LHCN-M2 (cell line): ENCODE results near the gene TSC22D3. TPM values are rescaled to one million over a fixed set of nuclear protein-coding genes. Genes with fewer than 3 reads are reported as not detected.
"Not testable (repeated sequence)": the region's sequence is repeated elsewhere in the genome, so short reads cannot be mapped to it uniquely, and the experiment has no call there.

Source experiments
- DNase-seq: peaks from one replicate; pipeline ENCODE4 v3.0.0-alpha.2; 2012; ENCODE audit warnings: low read depth
- total RNA-seq: library from RNA; depleted of rRNA; stranded (reverse); fragments of >200 nt; gene quantifications from 2 replicates; pipeline ENCODE4 v1.2.3, GENCODE V29; 2014

Gene TSC22D3
- total RNA-seq, 1 experiment from 2014 or later: 245 TPM

- peak; percentile 40 for DNase-seq
Measured at GRCh38 chrX:107683124-107683895, 92.3 kb downstream of the TSC22D3 start.

DNA sequence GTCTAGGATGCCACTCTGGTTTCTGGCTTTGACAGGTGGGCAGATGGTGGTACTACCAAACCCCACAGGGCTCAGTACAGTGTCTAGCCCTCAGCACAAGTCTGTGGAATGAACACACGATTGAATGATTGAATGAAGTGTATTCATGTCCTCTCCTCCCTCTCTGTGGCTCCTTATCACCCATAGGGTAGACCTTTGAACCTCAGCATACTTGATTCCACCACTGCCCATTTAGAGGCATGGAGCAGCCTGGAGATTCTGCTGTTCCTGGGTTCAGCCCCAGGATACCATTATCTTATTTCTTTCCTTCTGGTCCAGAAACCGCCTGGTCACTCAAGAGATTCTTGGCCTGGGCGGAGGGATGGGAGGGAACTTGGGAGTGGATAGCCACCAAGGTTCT is 93.3 kb downstream of the TSC22D3 start:
- DNase-seq: no peak

GRCh38 chrX:107678957-107679740 is 96.4 kb downstream of the TSC22D3 start:
- peak; percentile 95 for DNase-seq

GRCh38 chrX:107677909-107678308 is 97.7 kb downstream of the TSC22D3 start:
- peak; percentile 19 for DNase-seq

GRCh38 chrX:107677501-107677901 is 98.1 kb downstream of the TSC22D3 start:
- peak; percentile 81 for DNase-seq

- DNase-seq: peak; percentile 98
Measured at GRCh38 chrX:107676559-107677378, 98.8 kb downstream of the TSC22D3 start.

GRCh38 chrX:107675823-107676555 is 99.6 kb downstream of the TSC22D3 start:
- DNase-seq: peak; percentile 66

- no peak for DNase-seq
Measured at GRCh38 chrX:107675365-107675654, 100.3 kb downstream of the TSC22D3 start.

GRCh38 chrX:107674480-107675364 is 100.9 kb downstream of the TSC22D3 start:
- DNase-seq: peak; percentile 90

DNA sequence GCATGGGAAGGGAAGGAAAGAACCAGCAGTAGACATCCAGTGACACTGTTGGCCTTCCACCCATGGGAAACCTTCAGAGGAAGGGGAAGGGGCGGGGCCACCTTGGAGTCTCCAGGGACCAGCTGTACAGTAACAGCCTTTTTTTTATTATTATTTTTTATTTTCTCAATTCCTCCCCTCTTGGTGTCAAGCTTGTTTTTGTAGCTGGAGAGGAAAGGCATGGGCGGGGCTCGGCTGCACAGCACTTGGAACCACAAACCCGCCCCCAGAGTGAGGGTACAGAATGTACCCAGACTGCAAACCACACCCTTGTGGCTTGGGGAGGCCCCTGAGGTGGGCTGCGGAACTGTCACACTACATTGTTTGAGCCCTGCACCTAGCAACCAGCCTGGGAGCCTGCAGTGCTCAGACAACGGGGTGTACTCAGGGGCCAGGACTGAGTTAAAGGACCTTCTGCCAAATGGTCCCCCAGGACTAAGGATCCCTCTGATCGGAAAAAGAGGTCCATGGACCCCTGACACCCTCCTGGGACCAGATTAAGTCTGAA is 101.6 kb downstream of the TSC22D3 start:
- peak; percentile 96 for DNase-seq

DNA sequence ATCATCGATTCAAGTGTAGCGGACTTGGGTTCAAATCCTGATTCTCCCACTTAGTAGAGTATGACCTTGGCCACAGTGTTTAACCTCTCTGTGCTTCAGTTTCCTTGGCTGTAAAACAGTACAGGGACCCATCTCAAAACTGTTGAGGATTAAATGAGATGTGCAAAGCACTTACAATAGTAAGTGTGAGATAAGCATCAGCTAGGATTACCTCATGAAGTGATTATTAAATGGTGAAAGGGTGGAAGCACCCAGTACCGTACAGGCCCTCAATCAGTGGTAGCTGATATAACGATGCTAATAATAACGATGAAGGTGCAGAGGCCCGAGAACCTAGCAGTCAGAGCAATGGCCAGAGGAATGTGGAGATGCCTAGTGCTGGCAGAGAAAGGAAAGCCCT is 102.2 kb downstream of the TSC22D3 start:
- DNase-seq: no peak

- peak; percentile 86 for DNase-seq
Measured at GRCh38 chrX:107672955-107673378, 102.6 kb downstream of the TSC22D3 start.

DNA sequence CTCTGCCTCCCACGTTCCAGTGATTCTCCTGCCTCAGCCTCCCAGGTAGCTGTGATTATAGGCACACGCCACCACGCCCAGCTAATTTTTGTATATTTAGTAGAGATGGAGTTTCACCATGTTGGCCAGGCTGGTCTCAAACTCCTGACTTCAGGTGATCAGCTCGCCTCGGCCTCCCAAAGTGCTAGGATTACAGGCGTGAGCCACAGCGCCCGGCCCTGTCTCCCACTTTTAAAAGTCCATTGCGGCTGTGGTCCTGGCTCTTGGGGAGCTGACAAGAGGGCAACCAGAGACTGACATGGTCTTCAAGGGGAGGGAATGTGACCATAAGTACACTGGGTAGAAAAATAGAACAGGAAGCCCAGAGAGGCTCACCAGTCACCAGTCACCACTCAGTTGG is 104.3 kb downstream of the TSC22D3 start:
- not testable (repeated sequence) for DNase-seq

- no peak for DNase-seq
Measured at GRCh38 chrX:107669885-107670628, 105.5 kb downstream of the TSC22D3 start.

DNA sequence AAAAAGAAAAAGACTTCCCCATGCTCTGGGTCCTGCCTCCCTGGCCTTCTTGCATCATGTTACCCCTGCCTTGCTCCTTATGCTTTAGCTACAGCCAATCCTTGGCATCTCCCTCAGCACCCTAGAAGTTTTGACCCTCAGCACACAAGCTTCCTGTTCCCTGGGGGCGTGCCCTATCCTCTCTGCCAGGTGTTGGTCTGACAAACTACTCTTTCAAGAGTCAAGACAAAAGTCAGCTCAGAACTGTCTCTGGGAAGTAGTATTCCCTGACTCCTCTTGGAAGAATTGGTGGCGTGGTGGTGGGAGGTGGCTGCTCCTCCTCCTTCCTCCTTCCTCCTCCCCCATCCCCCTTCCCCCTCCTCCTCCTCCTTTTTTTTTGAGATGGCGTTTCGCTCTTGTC is 106.3 kb downstream of the TSC22D3 start:
- no peak for DNase-seq

- not testable (repeated sequence) for DNase-seq
Measured at GRCh38 chrX:107668710-107669109, 106.9 kb downstream of the TSC22D3 start.

DNA sequence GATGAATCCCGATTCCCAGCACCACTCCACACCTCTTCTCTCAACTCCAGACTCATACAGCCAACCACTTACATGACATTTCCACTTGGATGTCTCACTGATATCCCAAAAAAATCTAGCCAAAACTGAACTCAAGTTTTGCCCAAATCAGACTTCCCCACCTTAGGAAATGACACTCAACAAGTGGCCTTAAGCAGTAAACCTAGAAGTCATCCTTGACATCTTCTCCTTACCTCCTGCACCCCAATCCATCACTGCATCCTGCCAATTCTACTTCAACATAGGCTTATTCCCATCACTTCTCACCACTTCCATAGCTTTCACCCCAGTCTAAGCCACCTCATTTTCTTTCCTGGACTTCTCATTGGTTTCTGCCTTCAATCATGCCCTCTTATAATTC is 108.2 kb downstream of the TSC22D3 start:
- DNase-seq: no peak

- DNase-seq: no peak
Measured at GRCh38 chrX:107666931-107667330, 108.7 kb downstream of the TSC22D3 start.
